ENCODE data around the gene ZNF322.
"Not testable (repeated sequence)": the region's sequence is repeated elsewhere in the genome, so short reads cannot be mapped to it uniquely, and the experiment has no call there.

GRCh38 chr6:26705352-26705751 lies 45.8 kb upstream of the ZNF322 start:
- TF ChIP-seq SUZ12 (IDR thresholded peaks at IDR 0.05; ENCODE audit: low read length); POLR2A (IDR thresholded peaks at IDR 0.05; ENCODE audit: control extremely low read depth in 1 of 2, low read depth in 2 of 2, low read length in 2 of 2); ZNF274 (IDR thresholded peaks at IDR 0.05; ENCODE audit: borderline replicate concordance, extremely low read depth, low read length): not testable (repeated sequence)

Measured in H1 (cell line).